Uterus (tissue), 2 donors: ENCODE results near the gene CRIM1.

Experiments used
- CTCF ChIP-seq, 4 experiments: fragments of 200-600 bp in 2 of 4; fragments of 450-650 bp in 2 of 4; sonication (generic) in 2 of 4; IDR thresholded peaks; one replicate each; pipeline ENCODE4 v1.5.1; 2016 to 2019; ENCODE audit warnings: antibody characterized with exemption in 4 of 4, mild to moderate bottlenecking in 2 of 4, moderate library complexity in 1 of 4
- POLR2A ChIP-seq, 2 donors: fragments of 450-650 bp; IDR thresholded peaks; one replicate each; pipeline ENCODE4 v1.6.1; 2016; ENCODE audit warnings: antibody characterized with exemption in 2 of 2, mild to moderate bottlenecking in 1 of 2, moderate library complexity in 1 of 2

- no peak for TF ChIP-seq CTCF (IDR thresholded peaks at IDR 0.05)
- TF ChIP-seq POLR2A (IDR thresholded peaks at IDR 0.05), result no peak
Measured at GRCh38 chr2:36556842-36557241, 201.3 kb downstream of the CRIM1 start.
